Stimulated activated naive CD4-positive, alpha-beta T cell (primary cell): ENCODE results near the gene STIM2.
"Not testable (repeated sequence)": the region's sequence is repeated elsewhere in the genome, so short reads cannot be mapped to it uniquely, and the experiment has no call there.

ENCODE experiments used
- DNase-seq, 6 experiments: peaks; one replicate each; lab custom pipeline; 2025; lab: John Stamatoyannopoulos, UW

STIM2 gene

GRCh38 chr4:26867914-26868684, 7.5 kb downstream of the STIM2 start:
- no peak for DNase-seq

GRCh38 chr4:26870576-26871262, 10.1 kb downstream of the STIM2 start:
- no peak for DNase-seq

GRCh38 chr4:26871611-26872010, 11.0 kb downstream of the STIM2 start:
- DNase-seq, result no peak

- peak in 3 of 6 experiments; percentile 15 to 38 (median 36) for DNase-seq
Measured at GRCh38 chr4:26873391-26874026, 12.9 kb downstream of the STIM2 start.

- no peak for DNase-seq
Measured at GRCh38 chr4:26874110-26874509, 13.5 kb downstream of the STIM2 start.

- DNase-seq, result no peak
Measured at GRCh38 chr4:26877406-26877805, 16.8 kb downstream of the STIM2 start.

- peak in 2 of 6 experiments; percentile 11 to 12 for DNase-seq
Measured at GRCh38 chr4:26877961-26878360, 17.3 kb downstream of the STIM2 start.

- no peak for DNase-seq
Measured at GRCh38 chr4:26878794-26879391, 18.3 kb downstream of the STIM2 start.

GRCh38 chr4:26879805-26880204, 19.2 kb downstream of the STIM2 start:
- DNase-seq, result peak in 1 of 6 experiments; percentile 19

- DNase-seq, result no peak
Measured at GRCh38 chr4:26884026-26884425, 23.4 kb downstream of the STIM2 start.

- DNase-seq, result peak in 3 of 6 experiments; percentile 44 to 55 (median 51)
Measured at GRCh38 chr4:26884486-26884988, 23.9 kb downstream of the STIM2 start.

GRCh38 chr4:26885912-26886274, 25.3 kb downstream of the STIM2 start:
- peak in 5 of 6 experiments; percentile 8 to 74 (median 67) for DNase-seq

GRCh38 chr4:26887143-26887542, 26.5 kb downstream of the STIM2 start:
- peak in 2 of 6 experiments; percentile 28 to 29 for DNase-seq

- DNase-seq, result no peak
Measured at GRCh38 chr4:26887809-26888208, 27.2 kb downstream of the STIM2 start.

GRCh38 chr4:26889356-26889755, 28.7 kb downstream of the STIM2 start:
- no peak for DNase-seq

GRCh38 chr4:26891054-26891453, 30.4 kb downstream of the STIM2 start:
- no peak for DNase-seq

- no peak for DNase-seq
Measured at GRCh38 chr4:26891867-26892266, 31.2 kb downstream of the STIM2 start.

- no peak for DNase-seq
Measured at GRCh38 chr4:26892480-26893150, 32.0 kb downstream of the STIM2 start.

- no peak for DNase-seq
Measured at GRCh38 chr4:26893491-26893890, 32.9 kb downstream of the STIM2 start.

- DNase-seq, result not testable (repeated sequence)
Measured at GRCh38 chr4:26894881-26895280, 34.2 kb downstream of the STIM2 start.

GRCh38 chr4:26896636-26897035, 36.0 kb downstream of the STIM2 start:
- no peak for DNase-seq

GRCh38 chr4:26899991-26900390, 39.4 kb downstream of the STIM2 start:
- DNase-seq, result no peak
